Endodermal cell (in vitro differentiated cells): ENCODE data around the gene CDC42EP3. TPM values are rescaled to one million over a fixed set of nuclear protein-coding genes. Genes with fewer than 3 reads are reported as not detected.
A peak's percentile ranks its signal among the peaks of the same experiment; 100 is the strongest.

ENCODE experiments used
- DNase-seq: peaks from one replicate; pipeline ENCODE4 v3.0.0-alpha.2; 2017
- H3K27ac ChIP-seq: 2 replicates; pipeline ENCODE4 v1.5.1; 2013; ENCODE audit warnings: mild to moderate bottlenecking, low read depth, low read length, moderate library complexity
- H3K27me3 ChIP-seq: 2 replicates; pipeline ENCODE4 v1.6.1; 2013; ENCODE audit warnings: mild to moderate bottlenecking, low read length, moderate library complexity; ENCODE audit not compliant: insufficient read depth, control insufficient read depth, poor library complexity, severe bottlenecking
- H3K36me3 ChIP-seq: 2 replicates; pipeline ENCODE4 v1.7.0; 2013; ENCODE audit warnings: mild to moderate bottlenecking, low read length, moderate library complexity; ENCODE audit not compliant: control insufficient read depth, insufficient read depth
- H3K4me1 ChIP-seq: one replicate; pipeline ENCODE4 v1.7.0; 2013; ENCODE audit warnings: low read length; ENCODE audit not compliant: control insufficient read depth, insufficient read depth
- H3K4me3 ChIP-seq: 2 replicates; pipeline ENCODE4 v1.5.1; 2013; ENCODE audit warnings: mild to moderate bottlenecking, low read length, moderate library complexity
- H3K9ac ChIP-seq: 2 replicates; pipeline ENCODE4 v1.6.1; 2013; ENCODE audit warnings: mild to moderate bottlenecking, low read length, moderate library complexity; ENCODE audit not compliant: poor library complexity, severe bottlenecking; ENCODE audit errors: extremely low read depth
- H3K9me3 ChIP-seq: 2 replicates; pipeline ENCODE4 v1.6.1; 2013; ENCODE audit warnings: mild to moderate bottlenecking, low read length, moderate library complexity; ENCODE audit not compliant: control insufficient read depth
- H3K27ac Mint-ChIP-seq: 2 replicates; pipeline ENCODE4 v1.8.0; 2020; ENCODE audit warnings: mixed read lengths
- H3K27me3 Mint-ChIP-seq: 2 replicates; pipeline ENCODE4 v1.8.0; 2021; ENCODE audit warnings: mild to moderate bottlenecking, mixed read lengths; ENCODE audit not compliant: insufficient read depth
- H3K36me3 Mint-ChIP-seq: 2 replicates; pipeline ENCODE4 v1.8.0; 2020; ENCODE audit warnings: low read depth, mixed read lengths
- H3K4me1 Mint-ChIP-seq: 2 replicates; pipeline ENCODE4 v1.8.0; 2020; ENCODE audit warnings: mixed read lengths
- H3K4me3 Mint-ChIP-seq: 2 replicates; pipeline ENCODE4 v1.8.0; 2020; ENCODE audit warnings: mild to moderate bottlenecking, moderate library complexity, mixed read lengths
- H3K9me3 Mint-ChIP-seq: 2 replicates; pipeline ENCODE4 v1.8.0; 2020; ENCODE audit warnings: mild to moderate bottlenecking, mixed read lengths
- CTCF ChIP-seq: fragments of 200-600 bp; sonication (generic); conservative IDR thresholded peaks from 2 replicates; pipeline ENCODE4 v1.5.0; 2021; ENCODE audit warnings: antibody characterized with exemption, mild to moderate bottlenecking
- WGBS, 2 experiments: methylation state at CpG; one replicate each; pipeline versions ENCODE4 v1.1.5 to v1.1.7; 2013; ENCODE audit warnings: missing lambda C conversion rate in 2 of 2, mixed read lengths in 1 of 2; ENCODE audit not compliant: insufficient coverage in 1 of 2, insufficient read length in 1 of 2; 5-methylcytosine and 5-hydroxymethylcytosine counted together
- long read RNA-seq, 4 experiments: library from polyadenylated mRNA in 2 of 4; library from RNA in 1 of 4; library from capped mRNA in 1 of 4; stranded (forward) in 3 of 4; unstranded in 1 of 4; transcript quantifications; one replicate each; pipeline ENCODE4 v2.0.0, GENCODE V29; 2020 to 2021; ENCODE audit warnings: inconsistent platforms in 1 of 4
- polyA plus RNA-seq, 2 experiments: library from polyadenylated mRNA; stranded (reverse); fragments of 50-300 nt; gene quantifications; one replicate each; pipeline ENCODE4 v1.2.3, GENCODE V29; 2013
- total RNA-seq, 2 donors: library from RNA; stranded (reverse); fragmentation: NEBNext Ultra II Directional in 1 of 2; extraction: Animal tissue kit (Norgen Biotek cat#: 25700) in 1 of 2; gene quantifications; 2 replicates in 1 of 2; 3 replicates in 1 of 2; pipeline ENCODE4 v1.2.1, GENCODE V29; 2021

The CDC42EP3 gene
- 10 to 100 TPM; 26.4 to 30.2 TPM for total RNA-seq
- 23.5 TPM for polyA plus RNA-seq (2013, experiment 1 of 2)
- 26.2 TPM for polyA plus RNA-seq (2013, experiment 2 of 2)
- long read RNA-seq, experiment 1, full-length matches to known transcripts: 11 of 17 reads
- long read RNA-seq, experiment 1, partial matches to known transcripts: 0 of 17 reads
- long read RNA-seq, experiment 1, other reads (novel, unspliced or antisense): 6 of 17 reads
- long read RNA-seq, experiment 2, full-length matches to known transcripts: 30 of 41 reads
- long read RNA-seq, experiment 2, partial matches to known transcripts: 8 of 41 reads
- long read RNA-seq, experiment 2, other reads (novel, unspliced or antisense): 3 of 41 reads
- long read RNA-seq, experiment 3, full-length matches to known transcripts: 49 of 63 reads
- long read RNA-seq, experiment 3, partial matches to known transcripts: 0 of 63 reads
- long read RNA-seq, experiment 3, other reads (novel, unspliced or antisense): 14 of 63 reads
- long read RNA-seq, experiment 4, full-length matches to known transcripts: 9 of 11 reads
- long read RNA-seq, experiment 4, partial matches to known transcripts: 0 of 11 reads
- long read RNA-seq, experiment 4, other reads (novel, unspliced or antisense): 2 of 11 reads

DNA sequence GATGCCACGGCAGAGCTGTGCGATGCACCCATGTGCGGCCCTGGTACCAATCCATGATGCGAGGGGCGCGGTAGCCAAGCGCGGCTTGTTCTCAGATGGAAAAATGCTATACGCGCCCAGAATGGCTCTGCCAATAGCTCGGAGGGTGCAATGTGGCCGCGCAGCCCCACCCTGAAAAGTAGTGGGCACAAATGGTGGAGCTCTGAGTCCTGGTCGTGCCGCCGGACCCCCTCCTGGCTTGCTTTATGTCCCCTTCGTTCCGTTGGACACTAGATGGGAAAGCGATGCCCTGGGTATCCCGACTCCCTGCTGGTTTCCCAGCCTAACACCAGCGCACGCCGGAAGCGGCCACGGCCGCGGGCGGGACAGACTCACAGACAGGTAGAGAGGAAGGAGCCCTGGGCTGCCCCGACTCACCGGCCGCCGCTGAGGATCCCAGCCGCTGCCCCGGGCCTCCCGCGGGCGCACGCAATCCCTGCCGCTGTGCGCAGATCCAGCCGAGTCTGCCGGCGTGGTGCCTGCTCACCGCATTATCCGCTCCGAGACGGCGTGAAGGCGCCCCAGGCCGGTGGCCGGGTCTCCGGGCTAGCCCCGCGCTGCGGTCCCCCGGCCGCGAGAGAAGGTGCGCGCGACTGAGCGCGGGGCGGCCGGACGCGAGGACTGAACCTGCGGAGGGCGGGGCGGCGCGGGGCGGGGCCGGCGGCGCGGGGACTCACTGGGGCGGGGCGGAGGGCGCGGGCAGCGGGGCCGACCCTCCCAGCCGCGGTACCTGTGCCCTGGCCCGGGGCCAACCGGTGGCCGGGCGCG lies at the start of gene CDC42EP3:
TSS of gene CDC42EP3 (minus strand) at position 634 of the 807 bp plus-strand sequence. CDS start 25,055 bp downstream, outside the sequence.
- peaks cover 37% of the 10 kb centered on the region for H3K36me3 ChIP-seq
- peaks cover 5% of the 10 kb centered on the region for H3K4me1 ChIP-seq
- H3K27me3 ChIP-seq: no peaks in the 10 kb centered on the region
- Mint-ChIP-seq H3K4me3 (peak within 1 kb of the TSS; percentile 84), H3K27me3 (peaks cover 45% of the 10 kb centered on the region), H3K9me3 (no peaks in the 10 kb centered on the region), H3K36me3 (peaks cover 2% of the 10 kb centered on the region), H3K27ac (peak within 1 kb of the TSS; percentile 88), H3K4me1 (peaks cover 34% of the 10 kb centered on the region)
- H3K9me3 ChIP-seq: no peaks in the 10 kb centered on the region
- WGBS, 2 experiments: 0 to 3% methylated on average over 7 to 90 of the region's 90 CpGs
- no peak for TF ChIP-seq CTCF
- peak within 1 kb of the TSS; percentile 88 for H3K27ac ChIP-seq
- H3K9ac ChIP-seq: peak within 1 kb of the TSS; percentile 71
- peak within 1 kb of the TSS; percentile 97 for H3K4me3 ChIP-seq
- DNase-seq: peak; percentile 91

DNA sequence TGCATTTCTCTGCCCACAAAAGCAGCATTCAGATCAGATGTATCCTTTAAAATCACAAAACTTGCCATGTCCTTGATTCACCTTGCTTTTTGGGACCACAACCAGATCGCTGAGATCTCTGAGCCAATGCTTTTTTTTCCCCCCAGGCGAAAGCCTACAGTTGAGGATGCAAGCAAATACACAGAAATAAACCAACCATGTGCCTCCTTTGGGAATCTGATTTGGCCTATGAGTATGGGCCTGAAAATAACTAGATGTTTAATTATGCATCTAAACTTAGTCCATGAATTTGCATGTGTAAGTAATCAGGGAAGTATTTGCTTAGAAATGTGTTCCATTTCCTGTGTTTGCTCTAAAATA lies 49.7 kb upstream of the CDC42EP3 start:
- 96 to 100% methylated on average over 1 to 2 of the region's 2 CpGs for WGBS, 2 experiments
- no peaks in the 10 kb centered on the region for H3K4me1 ChIP-seq
- H3K27me3 ChIP-seq: no peaks in the 10 kb centered on the region
- H3K9ac ChIP-seq: no peak overlapping the region
- H3K36me3 Mint-ChIP-seq: peaks cover 1% of the 10 kb centered on the region
- H3K4me3 ChIP-seq: no peak overlapping the region
- no peak overlapping the region for H3K27ac Mint-ChIP-seq
- H3K27ac ChIP-seq: no peak overlapping the region
- H3K27me3 Mint-ChIP-seq: peaks cover 5% of the 10 kb centered on the region
- no peaks in the 10 kb centered on the region for H3K36me3 ChIP-seq
- H3K4me3 Mint-ChIP-seq: no peak overlapping the region
- no peaks in the 10 kb centered on the region for H3K4me1 Mint-ChIP-seq
- H3K9me3 ChIP-seq: peaks cover 17% of the 10 kb centered on the region
- no peak for DNase-seq
- H3K9me3 Mint-ChIP-seq: peaks cover 35% of the 10 kb centered on the region
- no peak for TF ChIP-seq CTCF

- Mint-ChIP-seq H3K36me3 (peaks cover 1% of the 10 kb centered on the region), H3K27me3 (peaks cover 5% of the 10 kb centered on the region), H3K4me3 (no peak overlapping the region), H3K9me3 (peaks cover 38% of the 10 kb centered on the region), H3K4me1 (no peaks in the 10 kb centered on the region), H3K27ac (no peak overlapping the region)
- Histone ChIP-seq H3K36me3 (no peaks in the 10 kb centered on the region), H3K9ac (no peak overlapping the region), H3K27ac (no peak overlapping the region), H3K27me3 (no peaks in the 10 kb centered on the region), H3K4me1 (no peaks in the 10 kb centered on the region), H3K9me3 (peaks cover 17% of the 10 kb centered on the region), H3K4me3 (no peak overlapping the region)
- no peak for DNase-seq
- TF ChIP-seq CTCF: no peak
- WGBS, 2 experiments: 74 to 85% methylated on average over 3 to 6 of the region's 6 CpGs
These were observed 49.2 kb upstream of the CDC42EP3 start for GRCh38 chr2:37720533-37721200.
